Cerebellar nuclear complex (tissue), 1 donor: ENCODE results near the gene NGFR.

Experiments used
- DNase-seq, 2 experiments: peaks; one replicate each; lab custom pipeline; 2025; lab: John Stamatoyannopoulos, UW

NGFR gene

GRCh38 chr17:49494986-49495841 lies at the start of gene NGFR:
Gene NGFR, plus strand, starts transcription at chr17:49495293. Its CDS starts 125 bp downstream, at chr17:49495418.
- DNase-seq: peak in 1 of 2 experiments; percentile 11

- no peak for DNase-seq
Observed at GRCh38 chr17:49445591-49445990, 49.5 kb upstream of the NGFR start.

- DNase-seq: no peak
Observed at GRCh38 chr17:49447628-49448302, 47.3 kb upstream of the NGFR start.

GRCh38 chr17:49450181-49450580 lies 44.9 kb upstream of the NGFR start:
- no peak for DNase-seq

- DNase-seq: no peak
Observed at GRCh38 chr17:49450735-49451134, 44.4 kb upstream of the NGFR start.

- DNase-seq: no peak
Observed at GRCh38 chr17:49452201-49452600, 42.9 kb upstream of the NGFR start.

- DNase-seq: no peak
Observed at GRCh38 chr17:49452661-49453060, 42.4 kb upstream of the NGFR start.

GRCh38 chr17:49454050-49454449 lies 41.0 kb upstream of the NGFR start:
- no peak for DNase-seq

- DNase-seq: no peak
Observed at GRCh38 chr17:49455272-49455861, 39.7 kb upstream of the NGFR start.

- DNase-seq: no peak
Observed at GRCh38 chr17:49456183-49456965, 38.7 kb upstream of the NGFR start.

- no peak for DNase-seq
Observed at GRCh38 chr17:49457564-49458535, 37.2 kb upstream of the NGFR start.

GRCh38 chr17:49459401-49459984 lies 35.6 kb upstream of the NGFR start:
- DNase-seq: no peak

GRCh38 chr17:49460401-49460800 lies 34.7 kb upstream of the NGFR start:
- DNase-seq: no peak

- DNase-seq: no peak
Observed at GRCh38 chr17:49461580-49461979, 33.5 kb upstream of the NGFR start.

- DNase-seq: no peak
Observed at GRCh38 chr17:49464049-49464448, 31.0 kb upstream of the NGFR start.

GRCh38 chr17:49465331-49465903 lies 29.7 kb upstream of the NGFR start:
- no peak for DNase-seq

- no peak for DNase-seq
Observed at GRCh38 chr17:49466436-49466835, 28.7 kb upstream of the NGFR start.

GRCh38 chr17:49467175-49467574 lies 27.9 kb upstream of the NGFR start:
- no peak for DNase-seq

GRCh38 chr17:49468811-49469385 lies 26.2 kb upstream of the NGFR start:
- no peak for DNase-seq
